HTERT RPE-1 (cell line): ENCODE measurements around the gene ARHGAP44.

Source experiments
- in situ Hi-C: fragments of 300-500 bp; cut with MboI; formaldehyde crosslinking; loops from 4 replicates; pipeline ENCODE4 v1.14.3; 2020; ENCODE audit warnings: low sequenced_read_pairs

Gene ARHGAP44, protein sequence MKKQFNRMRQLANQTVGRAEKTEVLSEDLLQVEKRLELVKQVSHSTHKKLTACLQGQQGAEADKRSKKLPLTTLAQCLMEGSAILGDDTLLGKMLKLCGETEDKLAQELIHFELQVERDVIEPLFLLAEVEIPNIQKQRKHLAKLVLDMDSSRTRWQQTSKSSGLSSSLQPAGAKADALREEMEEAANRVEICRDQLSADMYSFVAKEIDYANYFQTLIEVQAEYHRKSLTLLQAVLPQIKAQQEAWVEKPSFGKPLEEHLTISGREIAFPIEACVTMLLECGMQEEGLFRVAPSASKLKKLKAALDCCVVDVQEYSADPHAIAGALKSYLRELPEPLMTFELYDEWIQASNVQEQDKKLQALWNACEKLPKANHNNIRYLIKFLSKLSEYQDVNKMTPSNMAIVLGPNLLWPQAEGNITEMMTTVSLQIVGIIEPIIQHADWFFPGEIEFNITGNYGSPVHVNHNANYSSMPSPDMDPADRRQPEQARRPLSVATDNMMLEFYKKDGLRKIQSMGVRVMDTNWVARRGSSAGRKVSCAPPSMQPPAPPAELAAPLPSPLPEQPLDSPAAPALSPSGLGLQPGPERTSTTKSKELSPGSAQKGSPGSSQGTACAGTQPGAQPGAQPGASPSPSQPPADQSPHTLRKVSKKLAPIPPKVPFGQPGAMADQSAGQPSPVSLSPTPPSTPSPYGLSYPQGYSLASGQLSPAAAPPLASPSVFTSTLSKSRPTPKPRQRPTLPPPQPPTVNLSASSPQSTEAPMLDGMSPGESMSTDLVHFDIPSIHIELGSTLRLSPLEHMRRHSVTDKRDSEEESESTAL

DNA sequence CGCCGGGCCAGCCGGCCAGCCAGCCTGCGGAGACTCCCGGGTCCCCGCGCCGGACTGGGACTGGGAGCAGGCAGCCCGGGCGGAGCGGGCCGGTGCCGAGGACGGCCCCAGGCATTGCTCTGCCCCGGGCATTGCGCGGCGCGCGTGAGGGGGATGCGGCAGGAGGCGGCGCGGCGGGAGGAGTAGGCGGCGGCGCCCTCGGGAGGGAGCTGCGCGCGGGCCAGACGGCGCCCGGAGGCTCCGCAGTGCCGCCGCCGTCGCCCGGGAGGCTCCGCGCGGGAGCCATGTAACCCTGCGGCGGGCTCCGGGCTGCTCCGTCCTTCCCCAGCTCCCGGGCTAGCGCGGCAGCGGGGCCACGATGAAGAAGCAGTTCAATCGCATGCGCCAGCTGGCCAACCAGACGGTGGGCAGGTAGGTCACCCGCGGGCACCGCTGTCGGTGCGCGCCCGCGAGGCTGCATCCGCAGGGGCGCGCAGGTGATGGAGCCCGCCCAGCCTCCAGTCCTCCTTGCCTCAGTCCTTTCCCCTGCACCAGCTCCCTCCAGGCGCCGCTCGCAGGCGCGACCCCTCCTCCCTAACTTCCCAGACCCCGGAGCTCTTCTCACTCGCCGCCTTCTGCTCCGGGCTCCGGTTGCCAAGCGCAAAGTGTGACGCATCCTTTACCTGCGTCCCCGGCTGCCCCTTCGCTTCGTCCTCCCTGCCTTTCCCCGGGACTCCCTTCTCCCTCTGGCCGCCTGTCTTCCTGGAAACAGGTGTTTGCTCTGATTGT is at the start of gene ARHGAP44:
Gene ARHGAP44 (plus strand): TSS at position 18 of the 768 bp plus-strand sequence. CDS start 341 bp downstream, at position 359.
- in situ Hi-C loops, result no loop called here

DNA sequence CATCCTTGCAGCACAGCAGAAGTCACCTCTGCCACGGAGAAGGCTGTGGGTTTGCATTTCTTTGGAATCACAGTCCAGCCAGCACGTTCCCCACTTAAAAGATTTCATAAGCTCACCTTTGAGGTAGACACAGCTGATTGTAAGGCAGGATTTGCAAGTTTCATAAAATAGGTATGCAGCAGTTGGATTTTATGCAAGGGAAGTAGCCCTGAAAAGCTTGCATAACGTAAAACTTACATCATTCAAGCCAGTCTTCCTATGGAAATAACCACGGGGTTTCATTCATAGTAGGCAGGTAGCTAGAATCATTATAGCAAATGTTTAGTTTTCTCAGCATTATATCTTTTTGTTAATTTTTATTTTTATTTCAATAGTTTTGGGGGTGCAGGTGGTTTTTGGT is 49.8 kb upstream of the ARHGAP44 start:
- in situ Hi-C loops, result no loop called here

DNA sequence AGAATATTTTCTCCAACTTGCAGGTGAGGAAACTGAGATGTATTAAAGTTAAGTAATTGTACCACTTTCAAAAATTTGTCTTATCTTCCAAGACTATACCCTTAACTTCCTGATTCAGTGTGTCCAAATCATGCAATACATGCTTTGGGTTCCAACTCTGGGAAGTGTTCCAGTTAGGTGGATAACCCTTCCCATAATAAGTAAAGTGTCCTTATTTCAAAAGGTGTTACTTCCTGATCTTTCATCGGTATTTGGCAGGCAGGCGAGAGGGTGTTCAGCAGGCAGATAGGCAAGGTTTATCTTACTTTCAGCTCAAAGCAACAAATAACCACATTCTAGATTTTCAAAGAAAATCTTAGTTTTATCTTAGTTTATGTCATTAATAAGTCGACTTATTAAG is 46.3 kb upstream of the ARHGAP44 start:
- in situ Hi-C loops, result no loop called here

DNA sequence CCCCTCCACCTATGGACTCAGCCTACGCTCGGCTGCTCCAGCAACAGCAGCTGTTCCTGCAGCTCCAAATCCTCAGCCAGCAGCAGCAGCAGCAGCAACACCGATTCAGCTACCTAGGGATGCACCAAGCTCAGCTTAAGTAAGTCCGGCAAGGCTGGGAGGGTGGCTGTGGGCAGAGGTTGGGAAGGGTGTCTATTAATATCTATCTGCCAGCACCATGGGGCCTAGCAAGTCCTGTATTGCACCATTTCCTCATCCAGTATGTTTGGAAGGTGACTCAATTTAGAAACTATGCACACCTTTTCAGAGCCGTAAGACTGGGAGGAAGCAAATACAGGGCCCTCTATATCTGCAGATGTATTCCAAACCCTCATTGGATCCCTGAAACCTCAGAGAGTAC is 45.0 kb upstream of the ARHGAP44 start:
- in situ Hi-C loops, result no loop called here

DNA sequence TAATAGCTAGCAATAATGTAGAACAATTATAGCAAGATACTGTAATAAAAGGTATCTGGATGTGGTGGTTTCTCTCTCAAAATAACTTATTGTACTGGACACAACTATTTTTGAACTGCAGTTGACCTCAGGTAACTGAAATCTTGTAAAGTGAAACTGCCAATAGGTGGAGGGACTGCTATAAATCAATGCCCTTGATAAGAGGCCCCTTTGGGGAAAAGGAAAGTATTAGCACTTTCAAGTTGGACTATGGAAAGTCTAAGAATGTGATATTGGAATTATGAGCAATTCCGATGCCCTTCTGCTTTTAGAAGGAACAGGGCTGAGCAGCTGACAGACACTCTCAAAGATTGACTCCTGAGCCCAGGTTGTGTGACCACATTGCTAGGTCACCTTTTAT is 44.5 kb upstream of the ARHGAP44 start:
- in situ Hi-C loops, result no loop called here

DNA sequence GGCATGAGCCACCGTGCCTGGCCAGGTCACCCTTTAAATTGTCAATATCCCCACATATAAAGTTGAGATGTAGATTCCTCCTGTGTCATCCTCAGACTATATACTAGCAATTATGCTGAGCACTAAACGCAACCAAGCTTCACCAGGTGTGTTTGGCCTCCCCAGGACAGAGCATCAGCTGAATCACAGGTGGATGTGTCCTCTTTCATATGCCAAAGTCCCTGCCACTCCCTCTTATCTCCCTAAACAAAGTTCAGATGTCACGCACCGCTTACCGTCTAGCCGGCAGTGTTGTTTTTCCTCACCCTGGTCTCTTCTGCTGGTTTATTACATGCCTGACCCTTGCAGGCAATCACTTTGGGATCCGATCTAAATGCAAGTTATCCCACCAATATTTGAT is 43.8 kb upstream of the ARHGAP44 start:
- in situ Hi-C loops, result no loop called here

DNA sequence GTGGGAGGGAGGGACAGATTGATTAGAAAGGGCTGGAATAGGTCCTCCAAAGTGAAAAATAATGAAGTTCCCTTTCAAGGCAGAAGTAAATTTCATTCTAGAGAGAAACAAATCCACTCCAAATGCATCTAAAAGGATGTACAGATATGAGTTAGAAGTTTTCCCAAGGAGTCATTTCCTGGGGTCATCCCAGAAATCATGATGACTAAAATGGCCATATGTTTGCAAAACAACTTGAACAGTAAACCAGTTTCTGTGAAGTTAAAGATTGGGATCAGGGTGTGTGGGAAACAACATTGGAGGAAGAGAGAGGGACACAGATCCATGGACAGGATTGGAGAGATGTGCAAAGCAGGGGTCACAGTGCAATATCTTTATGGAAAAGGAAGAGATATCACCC is 32.5 kb upstream of the ARHGAP44 start:
- in situ Hi-C loops, result no loop called here

DNA sequence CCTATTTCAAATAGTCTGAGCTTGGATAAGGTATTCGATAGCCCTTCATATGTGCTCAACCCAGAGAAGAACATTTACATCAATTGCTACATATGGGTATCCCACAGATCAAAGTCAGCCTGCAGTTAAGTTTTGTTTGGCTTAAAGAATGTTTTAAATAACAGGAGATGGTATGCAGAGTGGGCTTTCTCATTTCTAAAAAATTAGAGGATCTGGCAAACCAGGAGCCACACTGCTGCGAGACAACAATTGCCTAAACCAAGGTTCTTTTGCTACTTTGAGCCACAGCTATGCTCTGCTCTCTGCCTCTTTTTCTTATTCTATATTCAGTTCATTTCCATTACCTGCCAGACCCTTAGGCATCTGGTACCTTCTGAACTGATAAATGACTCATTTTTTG is 30.2 kb upstream of the ARHGAP44 start:
- in situ Hi-C loops, result no loop called here

DNA sequence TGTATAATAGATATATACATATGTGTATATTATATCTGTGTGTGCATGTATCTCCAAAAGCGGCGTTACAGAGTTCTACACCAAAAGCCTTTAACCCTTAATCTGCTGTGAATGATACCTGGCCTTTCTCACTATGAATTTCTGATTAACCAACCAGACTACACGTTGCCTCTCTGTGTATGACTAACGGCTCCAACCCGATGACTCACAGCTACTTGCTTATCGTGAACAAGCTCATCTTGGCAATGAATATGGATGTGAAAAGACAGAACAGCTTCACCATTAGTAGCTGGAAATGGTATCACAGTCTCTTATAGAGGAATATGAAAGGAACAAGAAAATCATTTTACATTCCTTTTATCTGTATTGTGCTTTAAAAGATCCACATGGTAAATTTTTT is 23.8 kb upstream of the ARHGAP44 start:
- in situ Hi-C loops, result no loop called here

DNA sequence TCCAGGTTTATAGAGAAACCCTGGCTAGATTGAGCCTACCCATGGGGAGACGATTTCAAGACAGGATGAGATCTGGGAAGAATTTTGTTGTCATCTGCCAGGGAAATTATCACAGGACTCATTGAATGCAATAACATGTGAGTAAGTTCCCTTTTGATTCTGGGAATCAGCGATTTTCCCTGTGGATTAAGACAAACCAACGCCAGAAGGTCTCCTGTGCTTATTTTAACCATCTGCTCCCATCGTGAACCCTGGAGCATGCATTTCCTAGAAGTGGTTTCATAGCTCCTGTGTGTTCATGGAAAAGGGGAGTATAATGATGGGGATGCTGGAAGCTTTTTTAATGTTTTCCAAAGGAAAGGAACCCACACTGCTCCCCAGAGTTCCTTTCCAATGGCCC is 21.0 kb upstream of the ARHGAP44 start:
- in situ Hi-C loops, result no loop called here

DNA sequence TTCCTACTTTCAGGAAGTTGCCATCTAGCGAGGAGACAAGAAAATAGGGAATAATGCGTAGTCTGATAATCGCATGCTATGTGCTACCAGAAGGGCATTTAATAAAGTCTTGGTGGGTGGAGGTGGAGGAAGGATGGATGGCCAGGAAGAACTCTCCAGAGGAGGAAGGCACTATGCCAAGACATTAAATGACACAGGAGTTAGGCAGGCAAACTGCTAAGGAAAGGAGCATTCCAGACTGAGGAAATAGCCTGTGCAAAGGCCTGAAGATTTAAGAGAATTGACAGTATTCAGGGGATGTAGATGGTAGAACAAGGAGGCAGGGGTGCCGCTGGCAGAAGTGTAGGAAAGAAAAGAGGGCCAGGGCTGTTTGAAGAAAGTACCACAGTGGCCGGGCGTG is 19.3 kb upstream of the ARHGAP44 start:
- in situ Hi-C loops, result no loop called here

DNA sequence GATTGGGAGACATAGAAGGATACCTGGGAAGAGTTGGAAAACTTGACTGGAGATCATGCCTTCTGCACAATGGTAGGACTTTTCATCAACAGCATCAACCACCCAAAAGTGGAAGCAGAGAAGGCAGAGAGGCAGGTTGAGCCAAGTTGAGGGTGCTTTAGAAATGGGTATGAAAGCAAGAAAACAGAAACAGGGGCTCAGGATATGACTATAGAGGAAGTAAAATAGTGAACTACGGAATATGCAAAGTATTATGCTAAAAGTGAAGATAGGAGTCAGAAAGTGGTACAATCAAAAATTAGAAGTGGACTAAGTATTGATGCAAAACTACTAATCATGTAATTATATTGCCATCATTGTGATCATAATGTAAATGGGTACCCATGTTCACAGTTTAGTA is 16.1 kb upstream of the ARHGAP44 start:
- in situ Hi-C loops, result no loop called here

DNA sequence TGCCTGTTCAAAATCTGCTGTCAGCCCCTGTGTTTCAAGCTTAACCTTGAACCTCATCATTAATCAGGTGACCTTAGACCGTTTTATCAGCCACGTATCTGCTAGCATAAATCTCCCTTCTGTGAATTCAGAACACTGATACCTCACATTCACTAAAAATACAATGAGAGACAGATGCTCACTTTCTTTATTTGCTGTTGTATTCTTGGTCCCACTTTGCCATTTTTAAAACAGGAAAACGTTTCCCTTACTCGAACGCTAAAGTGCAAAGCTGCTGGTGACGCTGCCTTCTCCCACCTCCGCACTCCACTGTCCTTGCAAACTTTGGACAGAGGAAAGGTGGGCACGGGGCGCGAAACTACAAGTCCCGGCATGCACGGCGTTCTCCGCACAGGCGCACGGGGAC is 220 bp upstream of the ARHGAP44 start:
- in situ Hi-C loops, result no loop called here

DNA sequence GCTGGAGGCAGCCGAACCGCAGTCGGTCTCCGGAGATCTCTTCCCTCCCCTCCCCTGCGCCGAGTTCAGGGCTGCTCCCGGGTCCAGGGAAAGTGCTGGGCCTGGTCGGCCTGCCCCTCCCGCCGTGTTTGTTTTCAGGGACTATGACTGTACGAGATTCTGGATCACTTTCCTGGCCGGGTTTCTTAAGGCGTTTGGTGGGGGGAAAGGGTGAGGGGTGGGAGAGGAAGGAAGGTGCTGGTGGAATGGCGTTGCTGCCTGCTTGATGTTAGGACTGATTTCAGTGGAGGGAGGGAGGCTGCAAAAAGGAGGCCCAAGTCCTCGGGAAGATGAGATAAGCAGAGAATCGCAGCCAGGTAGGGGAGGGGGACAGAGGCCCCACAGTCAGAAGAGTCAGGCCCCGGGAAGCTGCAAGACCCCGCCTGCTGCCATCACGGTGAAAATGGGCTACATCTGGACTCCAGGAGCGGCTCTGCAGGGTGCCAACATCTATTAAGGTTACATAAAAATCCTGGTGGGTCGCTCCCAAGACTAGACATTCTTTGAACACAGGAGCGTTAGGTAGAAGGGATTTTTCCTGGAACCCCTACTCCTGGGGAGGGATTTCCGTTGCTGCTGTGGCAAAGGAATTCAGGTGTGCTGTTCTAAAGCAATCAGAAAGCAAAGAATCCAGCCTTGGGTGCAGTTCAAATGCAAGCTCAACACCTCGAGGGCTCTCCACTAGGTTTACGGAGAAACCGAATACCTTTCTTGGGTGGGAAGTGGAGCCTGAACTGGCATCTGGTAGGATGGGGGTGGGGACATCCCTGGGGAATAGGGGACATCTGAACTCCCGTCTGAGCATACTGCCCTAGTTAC is 1.2 kb downstream of the ARHGAP44 start:
- in situ Hi-C loops, result no loop called here

DNA sequence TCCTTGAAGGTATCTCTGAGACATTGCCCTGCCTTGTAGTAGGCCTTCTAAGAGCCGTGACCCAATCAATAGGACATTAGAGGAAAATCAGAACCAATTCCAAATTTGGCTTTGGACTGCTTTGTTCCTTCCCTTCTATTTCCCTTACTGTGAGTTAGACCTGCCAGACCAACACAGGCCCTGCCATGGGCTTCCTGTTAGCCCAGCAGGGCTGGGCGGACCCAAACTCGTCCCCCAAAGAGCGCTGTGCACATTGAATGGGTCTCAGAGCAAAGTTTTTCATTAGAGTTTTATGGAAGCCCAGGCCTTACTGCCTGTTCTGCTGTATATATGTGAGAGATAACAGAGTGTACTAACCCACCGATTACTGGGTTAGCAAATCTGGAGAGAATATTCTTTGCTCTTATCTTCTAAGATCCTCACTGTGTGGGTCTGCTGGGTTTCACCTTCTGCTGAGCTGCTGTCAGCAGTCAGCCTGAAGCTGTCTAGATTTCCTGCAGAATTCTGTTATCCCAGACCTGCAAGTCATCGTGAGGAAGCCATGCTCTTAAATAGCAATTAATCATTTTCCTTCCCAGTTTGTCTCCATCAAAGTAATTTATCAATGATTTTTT is 5.7 kb downstream of the ARHGAP44 start:
- in situ Hi-C loops, result no loop called here

DNA sequence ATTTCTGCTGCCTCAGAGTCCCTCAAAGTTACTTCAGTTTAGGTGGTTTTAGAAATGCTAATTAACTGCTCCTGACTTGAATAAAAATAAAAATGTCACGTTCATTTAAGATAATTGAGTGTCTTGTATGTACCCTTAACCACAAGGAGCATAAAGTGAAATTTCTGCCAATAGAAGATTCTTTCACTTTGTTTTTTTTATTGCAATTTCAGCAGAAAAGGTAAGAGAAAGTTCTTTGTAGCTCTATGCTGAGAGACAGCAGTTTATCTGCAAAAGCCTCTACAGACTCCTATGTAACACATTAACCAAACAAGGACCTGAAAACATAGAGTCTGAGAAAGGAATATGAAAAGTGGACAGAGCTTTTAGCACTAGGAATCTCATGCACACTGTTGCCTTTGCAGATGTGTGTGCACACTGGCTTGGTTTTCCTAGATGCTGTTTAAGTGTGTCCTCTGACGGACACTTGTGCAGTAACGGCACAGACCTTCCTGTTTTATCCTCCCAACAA is 11.6 kb downstream of the ARHGAP44 start:
- in situ Hi-C loops, result no loop called here

DNA sequence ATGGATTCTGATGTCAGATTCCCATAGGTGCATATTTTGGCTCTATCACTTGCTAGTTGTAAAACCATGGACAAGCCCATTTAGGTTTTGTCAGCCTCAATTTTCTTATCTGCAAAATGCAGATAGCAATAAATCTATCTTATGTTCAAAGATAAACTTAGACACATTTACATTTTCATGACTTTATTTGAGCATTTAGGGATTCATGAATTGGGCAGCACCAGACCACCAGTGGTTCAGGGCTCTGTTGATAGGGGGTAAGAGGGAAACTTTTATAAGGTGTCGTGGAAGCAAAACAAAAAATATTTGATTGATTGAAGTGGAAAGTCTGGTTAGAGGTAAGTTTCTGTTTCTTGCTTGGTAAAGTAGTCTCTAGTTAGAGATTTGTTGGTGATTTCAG is 17.3 kb downstream of the ARHGAP44 start:
- in situ Hi-C loops, result no loop called here

DNA sequence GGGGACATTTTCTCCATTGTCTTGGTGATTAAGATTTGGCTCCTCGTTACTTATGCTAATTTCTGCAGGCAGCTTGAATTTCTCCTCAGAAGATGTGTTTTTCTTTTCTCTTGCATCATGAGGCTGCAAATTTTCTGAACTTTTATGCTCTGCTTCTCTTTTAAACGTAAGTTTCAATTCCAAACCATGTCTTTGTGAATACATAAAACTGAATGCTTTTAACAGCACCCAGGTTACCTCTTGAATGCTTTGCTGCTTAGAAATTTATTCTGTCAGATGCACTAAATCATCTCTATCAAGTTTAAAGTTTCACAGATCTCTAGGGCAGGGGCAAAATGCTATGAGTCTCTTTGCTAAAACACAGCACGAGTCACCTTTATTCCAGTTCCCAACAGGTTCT is 19.4 kb downstream of the ARHGAP44 start:
- in situ Hi-C loops, result no loop called here

DNA sequence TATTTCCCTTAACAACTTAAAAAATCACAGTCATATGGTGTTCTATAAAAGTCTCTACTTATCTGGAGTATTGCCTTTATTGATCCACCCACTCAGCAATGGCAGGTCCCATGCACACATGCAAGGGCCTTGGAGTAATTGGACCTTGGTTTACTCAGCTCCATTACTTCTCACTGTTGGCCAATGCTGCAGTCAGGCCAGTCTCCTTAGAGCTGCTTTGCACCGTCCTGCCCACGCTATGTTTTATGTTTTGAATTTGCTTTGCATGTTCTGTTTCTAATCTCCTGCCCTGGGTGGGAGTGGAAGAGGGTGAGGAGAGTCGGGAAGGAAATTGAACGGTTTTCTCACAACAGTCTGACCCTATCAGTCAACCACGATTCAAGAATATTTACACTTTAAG is 23.6 kb downstream of the ARHGAP44 start:
- in situ Hi-C loops, result no loop called here

DNA sequence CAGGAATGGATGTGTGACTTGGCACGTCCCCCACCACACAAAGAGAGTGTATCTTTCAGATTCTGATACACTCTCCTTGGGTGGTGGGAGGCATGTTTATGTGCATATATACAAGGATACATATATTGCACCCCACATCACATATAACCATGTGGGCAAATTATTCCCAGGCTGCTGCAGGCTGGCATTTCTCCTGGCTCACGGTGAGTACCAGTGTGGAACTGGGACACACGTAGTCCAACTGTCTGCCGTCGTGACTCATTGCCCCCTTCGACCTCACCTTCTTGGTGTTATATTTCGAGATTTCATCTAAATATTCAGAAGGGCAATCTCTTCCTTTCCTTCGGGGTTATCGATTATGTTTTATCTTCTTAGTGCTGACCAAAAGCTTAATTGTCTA is 24.4 kb downstream of the ARHGAP44 start:
- in situ Hi-C loops, result no loop called here
